Measurements from ENCODE around the gene UCMA.
"Not testable (repeated sequence)": the region's sequence is repeated elsewhere in the genome, so short reads cannot be mapped to it uniquely, and the experiment has no call there.

The UCMA gene, protein sequence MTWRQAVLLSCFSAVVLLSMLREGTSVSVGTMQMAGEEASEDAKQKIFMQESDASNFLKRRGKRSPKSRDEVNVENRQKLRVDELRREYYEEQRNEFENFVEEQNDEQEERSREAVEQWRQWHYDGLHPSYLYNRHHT

DNA sequence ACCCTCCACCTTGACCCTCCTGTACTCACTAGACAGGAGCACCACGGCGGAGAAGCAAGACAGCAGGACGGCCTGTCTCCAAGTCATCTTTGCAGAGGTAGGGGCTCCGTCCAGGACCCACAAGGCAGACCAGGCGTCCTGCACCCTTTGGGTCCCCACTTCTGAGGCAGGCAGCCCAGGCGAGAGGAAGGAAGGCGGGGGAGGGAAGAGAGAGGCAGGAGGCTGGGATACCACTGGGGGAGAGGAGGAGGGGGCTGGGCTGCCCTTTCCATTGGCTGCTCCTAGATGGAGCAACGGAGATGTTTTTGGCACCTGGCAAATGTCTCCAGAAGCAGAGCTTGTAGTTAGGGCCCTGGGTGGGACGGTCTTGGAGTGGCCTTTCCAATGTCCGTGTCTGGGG, at the start of gene UCMA:
Gene UCMA (minus strand): TSS at position 203 of the 400 bp plus-strand sequence. CDS start 116 bp downstream, at position 87.
- no peak for DNase-seq

DNA sequence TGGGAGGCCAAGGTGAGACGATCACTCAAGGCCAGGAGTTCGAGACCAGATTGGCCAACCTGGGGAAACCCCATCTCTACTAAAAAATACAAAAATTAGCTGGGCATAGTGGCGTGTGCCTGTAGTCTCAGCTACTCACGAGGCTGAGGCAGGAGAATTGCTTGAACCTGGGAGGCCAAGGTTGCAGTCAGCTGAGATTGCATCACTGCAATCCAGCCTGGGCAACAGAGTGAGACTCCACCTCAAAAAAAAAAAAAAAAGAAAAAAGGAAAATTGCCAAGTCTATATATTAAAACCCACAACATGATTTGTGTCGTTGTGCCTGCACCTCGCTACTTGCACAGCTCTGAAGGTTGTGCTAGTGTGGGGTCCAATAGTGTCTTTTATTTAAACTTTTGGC, 48.2 kb upstream of the UCMA start:
- not testable (repeated sequence) for DNase-seq

DNA sequence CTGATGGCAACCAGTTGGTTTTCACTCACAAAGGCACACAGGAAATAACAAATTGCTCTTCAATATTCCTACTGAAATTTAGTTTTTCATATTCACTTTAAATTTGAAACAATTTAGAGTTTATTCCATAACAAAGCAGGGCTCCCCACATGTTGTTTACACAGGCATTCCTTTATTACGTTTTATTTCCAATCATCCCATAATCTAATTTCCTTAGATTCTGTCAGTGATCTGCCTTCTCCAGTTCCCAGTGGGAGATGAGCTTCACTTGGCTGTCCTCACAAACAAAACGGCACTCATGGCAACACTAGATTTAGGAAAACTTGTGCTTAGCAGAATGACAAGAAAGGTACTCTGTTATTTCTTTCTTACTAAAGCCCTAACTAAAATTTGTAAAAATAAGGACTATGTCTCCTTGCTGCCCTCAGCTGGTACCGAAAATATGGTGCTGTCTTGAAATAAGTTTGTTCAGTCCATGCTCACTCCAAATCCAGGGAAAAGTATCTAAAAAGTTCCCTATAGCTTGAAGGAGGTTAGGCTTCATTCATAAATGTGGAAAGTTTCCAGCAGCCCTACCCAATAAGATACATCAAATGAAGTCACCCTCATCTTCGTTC, 42.7 kb upstream of the UCMA start:
- DNase-seq: no peak

DNA sequence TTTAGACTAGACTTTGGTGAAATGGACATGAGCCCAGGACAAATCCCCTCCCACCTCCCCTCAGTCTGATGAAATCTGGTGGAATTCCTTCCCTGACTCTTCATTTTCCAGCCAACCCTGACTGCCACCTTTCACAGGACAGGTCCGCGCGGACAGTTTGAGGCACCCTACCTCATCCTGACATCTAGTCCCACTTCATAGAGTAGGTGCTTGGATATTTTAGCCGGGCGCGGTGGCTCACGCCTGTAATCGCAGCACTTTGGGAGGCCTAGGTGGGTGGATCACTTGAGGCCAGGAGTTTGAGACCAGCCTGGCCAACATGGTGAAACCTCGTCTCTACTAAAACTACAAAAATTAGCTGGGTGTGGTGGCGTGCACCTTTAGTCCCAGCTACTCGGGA, 42.0 kb upstream of the UCMA start:
- not testable (repeated sequence) for DNase-seq

DNA sequence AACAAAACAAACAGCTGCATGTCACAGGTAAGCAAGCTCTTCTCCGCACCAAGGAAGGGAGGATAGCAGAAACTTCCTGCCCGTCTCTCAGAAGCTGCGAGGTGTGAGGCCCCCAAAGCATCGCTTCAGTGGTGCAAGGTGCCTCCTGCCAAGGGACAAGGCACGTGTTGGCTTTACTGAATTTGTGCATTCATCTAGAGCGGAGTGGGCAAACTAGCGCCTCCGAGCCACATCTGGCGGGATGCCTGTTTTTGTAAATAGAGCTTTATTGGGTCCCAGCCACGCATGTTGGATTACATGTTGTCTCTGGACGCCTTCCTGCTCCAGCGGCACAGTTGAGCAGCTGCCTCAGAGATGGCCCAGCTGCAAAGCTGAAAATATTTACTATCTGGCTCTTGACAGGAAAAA, 38.0 kb upstream of the UCMA start:
- DNase-seq: no peak

DNA sequence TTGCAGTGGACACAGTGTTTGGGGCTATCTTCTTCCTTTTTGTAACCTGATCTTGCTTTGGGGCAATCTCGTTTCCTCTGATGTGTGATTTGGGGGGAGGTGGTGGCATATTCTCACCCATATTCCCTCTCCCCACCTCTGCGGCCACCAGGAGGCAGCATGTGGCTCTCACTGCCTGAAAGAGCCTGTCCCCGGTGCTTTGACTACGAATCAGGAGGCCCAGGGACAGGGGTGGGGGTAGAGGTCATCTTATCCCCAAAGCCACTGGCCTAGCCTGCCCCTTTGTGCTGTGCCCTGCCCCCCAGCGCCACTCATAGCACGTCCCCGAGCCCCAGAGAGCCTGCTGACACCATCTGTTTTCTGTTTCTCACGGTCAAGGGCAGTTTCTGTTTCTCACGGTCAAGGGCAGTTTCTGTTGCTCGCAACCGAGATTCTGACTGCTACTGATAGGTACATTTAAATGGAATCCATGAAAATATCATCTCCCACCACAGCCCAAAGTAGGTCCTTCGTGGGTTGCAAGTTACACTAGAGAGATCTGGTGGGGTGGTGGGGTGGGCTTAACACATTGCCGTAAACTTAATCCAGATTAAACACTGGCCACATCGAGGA, 37.5 kb upstream of the UCMA start:
- DNase-seq: peak; percentile 21

DNA sequence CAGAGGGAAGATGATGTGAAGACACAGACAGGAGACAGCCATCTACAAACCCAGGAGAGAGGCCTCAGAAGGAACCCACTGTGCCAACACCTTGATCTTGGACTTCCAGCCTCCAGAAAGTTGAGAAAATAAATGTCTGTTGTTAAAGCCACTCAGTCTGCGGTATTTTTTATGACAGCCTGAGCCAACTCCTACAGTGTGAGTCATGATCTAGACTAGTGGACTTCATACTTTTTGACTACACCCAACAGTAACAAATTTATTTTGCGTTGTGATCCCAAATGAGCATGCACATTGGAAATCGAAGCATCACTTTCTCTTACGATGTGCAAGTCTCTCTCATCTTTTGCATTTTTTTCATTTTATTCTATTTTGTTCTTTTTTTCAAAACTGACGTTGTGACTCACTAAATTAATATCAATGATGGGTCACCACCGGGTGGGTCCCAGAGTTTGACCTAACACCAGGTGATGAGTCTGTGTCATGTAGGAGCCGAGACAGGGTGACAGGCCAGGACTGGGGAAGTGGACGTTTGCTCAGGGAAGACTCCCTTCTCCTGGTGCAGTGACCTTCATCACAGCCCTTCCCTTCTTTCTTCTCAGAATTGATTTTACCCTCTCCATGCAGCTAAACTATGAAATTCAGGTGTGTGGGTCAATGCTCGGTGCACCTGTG, 36.8 kb upstream of the UCMA start:
- peak; percentile 21 for DNase-seq

DNA sequence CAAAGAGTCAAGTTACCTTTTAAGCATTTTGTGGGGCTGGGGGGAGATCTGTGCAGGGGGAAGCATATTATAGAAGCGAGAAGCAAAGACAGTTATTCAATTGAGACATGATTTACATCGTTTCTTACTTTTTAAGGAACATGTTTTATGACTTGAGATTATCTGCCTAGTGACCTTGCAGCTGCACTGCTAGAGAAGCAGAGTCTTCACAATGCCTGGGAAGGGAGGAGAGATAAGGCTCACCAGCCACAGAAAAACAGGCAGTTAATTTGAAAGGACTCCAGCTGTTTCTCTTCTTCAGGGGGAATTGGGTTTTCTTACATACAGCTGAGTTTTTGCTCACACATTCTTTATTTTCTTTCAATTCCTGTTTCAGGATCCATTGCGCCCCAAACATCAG, 34.7 kb upstream of the UCMA start:
- no peak for DNase-seq

DNA sequence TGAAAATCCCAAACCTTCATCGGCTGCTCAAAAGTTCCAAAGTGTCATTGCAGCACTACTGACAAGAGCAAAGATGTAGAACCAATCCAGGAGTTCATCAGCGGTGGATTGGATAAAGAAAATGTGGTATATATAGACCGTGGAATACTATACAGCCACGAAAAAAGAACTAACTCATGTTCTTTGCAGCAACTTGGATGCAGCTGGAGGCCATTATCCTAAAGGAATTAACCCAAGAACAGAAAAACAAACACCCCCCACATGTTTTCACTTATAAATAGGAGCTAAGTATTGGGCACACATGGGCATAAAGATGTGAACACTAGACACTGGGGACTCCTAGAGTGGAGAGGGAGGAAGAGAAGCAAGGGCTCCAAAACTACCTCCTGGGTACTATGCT, 34.1 kb upstream of the UCMA start:
- no peak for DNase-seq

DNA sequence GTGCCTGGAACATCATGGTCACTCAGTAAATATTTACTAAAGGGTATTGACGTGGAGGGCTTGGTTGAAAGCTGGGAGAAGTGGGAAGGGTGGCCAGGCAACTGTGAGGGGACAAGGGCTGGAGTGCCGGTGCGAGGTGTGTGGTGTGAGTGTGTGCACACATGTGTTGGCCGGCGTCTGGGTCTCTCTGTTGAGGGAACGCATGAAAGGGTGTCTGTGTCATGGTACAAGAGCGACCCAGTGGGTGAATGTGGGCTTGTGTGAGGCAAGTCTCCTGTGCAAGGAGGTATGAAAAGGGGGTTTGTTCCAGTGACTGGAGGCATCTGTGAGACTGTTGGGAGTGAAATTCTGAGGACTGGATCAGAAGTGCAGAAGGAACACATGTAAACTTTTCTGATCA, 29.4 kb upstream of the UCMA start:
- DNase-seq: no peak

DNA sequence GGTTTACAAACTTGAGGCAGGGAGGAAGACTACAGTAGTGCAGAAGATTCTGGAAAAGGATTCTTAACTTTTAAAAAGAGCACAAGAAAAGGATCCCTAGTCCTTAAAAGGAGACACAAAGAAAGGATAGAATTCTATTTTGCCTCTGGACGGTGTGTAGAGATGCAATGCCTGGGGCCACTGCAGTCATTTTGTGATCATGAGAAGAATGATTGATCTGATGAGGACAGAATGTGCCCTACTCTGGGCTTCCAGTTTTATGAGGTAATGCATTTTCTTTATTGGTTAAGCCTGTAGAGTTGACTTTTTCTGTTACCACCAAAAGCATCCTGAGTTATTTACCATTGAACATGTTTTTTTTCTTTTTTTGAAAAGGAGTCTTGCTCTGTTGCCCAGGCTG, 28.3 kb upstream of the UCMA start:
- no peak for DNase-seq

DNA sequence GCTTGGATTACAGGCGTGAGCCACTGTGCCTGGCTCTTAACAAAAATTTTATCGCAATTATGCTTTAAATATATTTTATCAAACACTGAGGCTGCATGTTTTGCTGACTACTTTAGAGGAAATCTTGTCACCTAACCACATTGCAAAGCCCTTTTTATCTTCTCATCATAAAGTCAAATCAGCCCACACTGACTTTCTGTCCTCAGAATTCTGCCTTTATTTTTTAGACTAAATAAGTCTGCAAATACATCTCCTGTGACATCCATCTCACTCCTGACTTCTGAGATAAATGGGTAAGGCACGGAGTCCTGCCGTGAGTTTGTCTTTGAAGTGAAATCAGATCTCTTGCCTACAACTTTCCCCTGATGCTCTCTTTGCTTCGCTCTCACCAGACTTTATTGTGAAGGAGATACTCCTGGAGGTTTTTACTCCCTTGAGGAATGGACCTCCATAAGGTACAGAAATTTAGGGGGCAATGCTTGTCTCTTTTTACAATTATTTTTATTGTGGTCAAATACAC, 23.5 kb upstream of the UCMA start:
- DNase-seq: no peak

DNA sequence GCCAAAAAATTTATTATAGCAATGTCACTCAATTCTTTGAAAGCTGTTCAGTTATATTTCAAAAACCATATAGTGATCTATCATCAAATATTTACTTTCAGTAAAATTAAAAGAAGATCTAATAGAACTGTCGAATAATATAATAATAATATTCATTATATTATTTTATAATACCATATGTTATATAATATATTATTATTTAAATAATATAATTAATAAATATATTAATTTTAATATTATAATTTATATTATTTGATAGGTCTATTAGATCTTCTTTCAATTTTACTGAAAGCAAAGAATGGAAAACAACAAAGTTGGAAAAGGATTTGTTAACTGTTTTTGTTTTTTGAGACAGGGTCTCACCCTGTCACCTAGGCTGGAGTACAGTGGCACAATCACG, 22.5 kb upstream of the UCMA start:
- DNase-seq: no peak

DNA sequence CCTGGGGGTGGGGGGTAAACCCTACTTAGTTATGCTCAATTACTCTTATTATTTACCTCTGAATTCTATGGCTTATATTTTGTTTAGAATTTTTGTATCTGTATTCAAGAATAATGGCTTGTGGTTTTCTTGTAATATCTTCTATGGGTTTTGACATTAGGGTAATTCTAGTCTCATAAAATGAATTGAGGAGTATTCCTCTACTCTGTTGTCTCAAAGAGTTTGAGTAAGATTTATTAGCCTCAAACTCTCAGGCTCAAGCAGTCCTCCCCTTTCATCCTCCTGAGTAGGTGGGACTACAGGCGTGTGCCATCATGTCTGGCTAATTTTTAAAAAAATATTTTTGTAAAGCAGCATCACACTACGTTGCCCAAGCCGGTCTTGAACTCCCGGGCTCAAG, 19.6 kb upstream of the UCMA start:
- DNase-seq: no peak

DNA sequence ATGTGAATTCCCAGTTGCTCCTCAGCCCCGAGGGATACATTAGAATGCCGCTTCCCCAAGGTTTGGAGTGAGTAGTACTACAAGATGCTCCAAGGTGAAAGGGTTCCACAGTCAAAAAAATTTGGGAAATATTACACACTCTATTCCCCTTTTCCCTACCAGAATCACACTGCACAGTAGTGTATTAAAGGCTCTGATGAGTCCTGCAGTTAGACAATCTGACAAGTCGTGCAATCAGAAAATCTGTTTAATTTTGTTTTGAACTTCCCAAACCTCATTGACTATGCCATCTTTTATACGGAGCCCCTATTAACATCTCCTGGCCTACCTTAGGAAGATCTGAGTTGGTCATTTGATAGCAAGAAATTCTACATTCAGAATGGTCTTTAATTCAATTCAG, 13.6 kb upstream of the UCMA start:
- DNase-seq: no peak

DNA sequence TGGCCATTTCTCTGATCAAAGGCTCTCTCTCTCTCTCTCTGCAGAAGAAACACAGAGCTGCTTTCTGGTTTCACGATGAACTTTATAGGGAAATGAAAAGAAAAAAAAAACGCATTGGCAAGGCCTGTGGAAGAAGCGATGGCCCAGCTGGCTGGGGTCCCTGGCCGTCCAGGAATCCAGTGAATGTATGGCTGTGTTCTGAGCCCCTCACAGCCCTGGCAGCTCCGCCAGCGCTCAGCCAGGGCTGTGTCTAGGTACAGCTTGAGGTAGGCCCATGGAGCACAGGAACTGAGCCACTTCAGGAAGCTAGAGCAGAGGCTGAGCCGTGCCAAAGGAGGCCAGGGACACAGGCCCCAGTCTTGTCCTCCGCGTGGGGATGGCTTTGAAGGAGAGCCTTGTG, 13.1 kb upstream of the UCMA start:
- no peak for DNase-seq

DNA sequence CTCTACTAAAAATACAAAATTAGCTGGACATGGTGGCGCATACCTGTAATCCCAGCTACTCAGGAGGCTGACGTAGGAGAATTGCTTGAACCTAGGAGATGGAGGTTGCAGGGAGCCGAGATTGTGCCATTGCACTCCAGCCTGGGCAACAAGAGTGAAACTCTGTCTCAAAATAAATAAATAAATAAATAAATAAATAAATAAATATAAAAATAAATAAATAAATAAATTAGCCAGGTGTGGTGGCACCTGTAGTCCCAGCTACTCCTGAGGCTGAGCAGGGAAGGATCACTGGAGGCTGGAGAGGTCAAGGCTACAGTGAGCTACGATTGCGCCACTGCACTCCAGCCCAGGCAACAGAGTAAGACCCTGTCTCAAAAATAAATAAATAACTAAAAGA, 8.1 kb upstream of the UCMA start:
- DNase-seq: not testable (repeated sequence)

DNA sequence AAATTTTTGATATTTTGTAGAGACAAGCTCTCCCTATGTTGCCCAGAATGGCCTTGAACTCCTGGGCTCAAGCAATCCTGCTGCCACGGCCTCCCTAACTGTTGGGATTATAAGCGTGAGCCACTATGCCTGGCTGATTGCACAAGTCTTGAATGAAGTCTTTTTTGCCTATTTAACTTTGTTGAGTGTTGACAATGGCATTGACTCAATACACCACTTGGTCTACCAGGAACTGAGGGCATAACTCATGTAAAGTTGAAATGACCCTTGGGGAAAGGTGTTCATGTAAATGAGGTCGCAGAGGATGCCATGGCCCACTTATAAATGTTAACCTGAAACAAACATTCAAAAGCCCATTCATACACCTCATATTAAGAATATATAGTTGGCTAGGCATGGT, 7.4 kb upstream of the UCMA start:
- DNase-seq: no peak

DNA sequence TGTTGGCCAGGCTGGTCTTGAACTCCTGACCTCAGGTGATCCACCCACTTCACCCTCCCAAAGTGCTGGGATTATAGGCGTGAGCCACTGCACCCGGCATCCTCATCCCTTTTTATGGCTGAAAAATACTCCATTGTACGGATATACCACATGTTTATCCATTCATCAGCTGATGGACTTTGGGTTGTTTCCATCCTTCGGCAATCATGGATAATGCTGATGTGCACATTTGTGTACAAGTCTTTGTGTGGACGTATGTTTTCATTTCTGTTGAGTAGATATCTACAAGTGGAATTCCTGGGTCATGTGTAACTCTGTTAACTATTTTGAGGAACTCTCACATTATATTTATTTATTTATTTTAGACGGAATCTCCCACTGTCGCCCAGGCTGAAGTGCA, 5.7 kb upstream of the UCMA start:
- DNase-seq: no peak

DNA sequence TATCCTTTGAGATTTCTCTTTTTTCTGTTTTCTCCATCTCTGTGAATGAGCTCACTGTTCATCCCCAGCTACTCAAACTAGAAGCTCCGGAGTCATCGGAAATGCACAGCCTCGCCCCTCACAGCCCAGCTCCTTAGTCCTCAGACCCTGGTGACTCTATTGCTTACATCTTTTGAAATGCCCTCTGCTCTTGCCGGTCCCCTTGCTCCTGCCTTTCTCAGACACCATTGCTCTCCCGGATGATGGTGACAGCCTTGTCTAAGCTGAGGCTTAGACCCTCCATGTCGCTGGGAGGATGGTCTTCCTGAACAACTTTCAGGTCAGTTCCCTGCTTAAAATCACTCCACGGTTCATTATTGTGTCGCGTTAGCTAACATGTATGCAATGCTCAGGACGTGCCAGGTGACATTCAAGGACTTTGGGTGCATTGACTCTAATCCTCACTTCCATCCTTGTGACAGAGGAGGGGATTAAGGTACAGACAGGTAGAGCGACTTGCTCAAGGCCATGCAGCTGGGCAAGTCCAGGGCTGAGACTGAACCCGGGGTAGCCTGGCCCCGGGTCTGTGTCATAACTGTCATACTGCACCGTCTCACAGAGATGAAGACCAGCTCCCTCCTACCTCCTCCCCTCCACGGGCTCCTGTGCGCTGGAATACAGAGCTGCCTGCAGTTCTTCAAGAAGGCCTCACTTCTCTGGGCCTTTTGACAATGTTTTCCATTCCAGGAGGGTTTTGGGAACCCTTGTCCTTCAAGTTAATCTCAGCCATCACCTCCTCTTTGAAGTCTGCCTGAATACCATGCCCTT, 4.3 kb upstream of the UCMA start:
- DNase-seq: no peak

DNA sequence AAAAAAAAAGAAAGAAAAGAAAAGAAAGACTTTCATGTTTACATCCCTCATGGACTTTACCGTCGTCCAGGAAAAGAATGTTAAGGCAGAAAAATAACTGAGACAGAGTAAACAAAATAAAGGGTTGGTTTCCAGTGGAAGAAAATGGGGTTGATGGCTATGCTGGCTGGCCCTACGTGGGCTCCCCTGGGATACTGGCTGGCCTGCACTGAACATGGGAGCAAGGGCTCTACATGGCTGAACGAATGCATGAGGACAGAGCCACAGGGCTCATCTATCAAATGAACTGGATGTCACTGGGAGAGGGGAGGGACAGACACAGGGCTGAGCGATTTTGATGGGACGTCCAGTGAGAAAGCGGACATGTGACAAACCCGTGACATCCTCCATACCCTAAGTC, 2.5 kb upstream of the UCMA start:
- no peak for DNase-seq

DNA sequence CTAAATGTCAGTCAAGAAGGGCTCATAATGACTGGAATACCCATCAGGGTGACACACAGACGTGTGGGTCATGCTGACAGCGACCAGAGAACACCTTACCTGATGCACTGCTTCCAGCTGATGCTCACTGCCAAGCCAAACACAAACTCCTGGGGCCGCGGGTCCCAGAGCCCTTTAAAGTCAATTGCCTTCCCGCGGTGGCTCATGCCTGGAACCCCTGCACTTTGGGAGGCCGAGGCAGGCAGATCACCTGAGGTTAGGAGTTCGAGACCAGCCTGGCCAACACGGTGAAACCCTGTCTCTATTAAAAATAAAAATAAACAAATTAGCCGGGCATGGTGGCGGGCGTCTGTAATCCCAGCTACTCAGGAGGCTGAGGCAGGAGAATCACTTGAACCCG, 562 bp upstream of the UCMA start:
- DNase-seq: not testable (repeated sequence)

DNA sequence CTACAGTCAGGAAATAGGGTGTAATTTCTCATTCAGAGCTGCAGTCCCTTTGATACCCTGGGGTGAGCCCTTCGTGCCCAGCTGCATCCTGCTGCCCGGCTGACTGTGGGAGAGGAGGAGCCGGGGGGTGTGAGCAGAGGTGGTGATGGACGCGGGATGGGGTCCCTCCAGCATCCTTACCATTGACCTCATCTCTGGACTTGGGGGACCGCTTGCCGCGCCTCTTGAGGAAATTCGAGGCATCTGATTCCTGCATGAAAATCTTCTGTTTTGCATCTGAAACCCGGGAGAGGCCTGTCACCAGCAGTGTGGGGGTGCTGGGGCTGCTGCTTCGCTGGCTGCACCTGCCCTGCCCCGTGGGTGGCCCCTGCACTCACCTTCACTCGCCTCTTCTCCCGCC, 816 bp downstream of the UCMA start:
- DNase-seq: no peak

Measured in fibroblast of skin of right biceps (primary cell).